ENCODE measurements around the gene FSIP1.

FSIP1 gene

GRCh38 chr15:39578851-39579486 is 203.7 kb downstream of the FSIP1 start:
- in situ Hi-C loops (cut with MboI; ENCODE audit: low sequenced_read_pairs), result loop anchor here (5.0 to 25.0 kb wide), 2 partner anchors 107 to 417 kb away; no protein-coding TSS in a partner anchor

- in situ Hi-C loops (cut with MboI; ENCODE audit: low sequenced_read_pairs), result loop anchor here (5.0 to 25.0 kb wide), 2 partner anchors 103 to 413 kb away; no protein-coding TSS in a partner anchor
These were observed 207.5 kb downstream of the FSIP1 start for GRCh38 chr15:39575180-39575579.

- in situ Hi-C loops (cut with MboI; ENCODE audit: low sequenced_read_pairs), result no loop called here
These were observed 208.2 kb downstream of the FSIP1 start for GRCh38 chr15:39574427-39574826.

- in situ Hi-C loops (cut with MboI; ENCODE audit: low sequenced_read_pairs), result no loop called here
These were observed 208.8 kb downstream of the FSIP1 start for GRCh38 chr15:39573844-39574243.

DNA sequence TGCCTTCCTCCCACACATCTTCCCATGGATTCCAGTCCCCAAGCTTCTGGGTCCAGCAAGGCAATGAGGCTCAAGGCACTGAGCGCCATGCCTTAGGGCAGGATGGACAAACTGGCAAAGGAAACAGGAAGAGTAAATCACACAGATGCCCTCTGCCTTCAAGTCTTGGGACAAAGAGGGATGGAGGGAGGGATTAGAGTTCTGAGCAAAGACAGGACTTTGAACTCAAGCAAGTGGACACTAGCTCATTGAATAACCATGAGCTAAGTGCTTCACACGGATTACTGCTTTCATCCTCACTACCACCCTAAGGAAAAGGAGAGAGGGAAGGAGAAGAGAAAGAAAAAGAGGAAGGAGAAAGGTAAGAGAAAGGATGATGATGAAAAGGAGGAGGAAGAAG is 209.4 kb downstream of the FSIP1 start:
- in situ Hi-C loops (cut with MboI; ENCODE audit: low sequenced_read_pairs), result no loop called here

- in situ Hi-C loops (cut with MboI; ENCODE audit: low sequenced_read_pairs), result no loop called here
These were observed 216.8 kb downstream of the FSIP1 start for GRCh38 chr15:39565851-39566250.

DNA sequence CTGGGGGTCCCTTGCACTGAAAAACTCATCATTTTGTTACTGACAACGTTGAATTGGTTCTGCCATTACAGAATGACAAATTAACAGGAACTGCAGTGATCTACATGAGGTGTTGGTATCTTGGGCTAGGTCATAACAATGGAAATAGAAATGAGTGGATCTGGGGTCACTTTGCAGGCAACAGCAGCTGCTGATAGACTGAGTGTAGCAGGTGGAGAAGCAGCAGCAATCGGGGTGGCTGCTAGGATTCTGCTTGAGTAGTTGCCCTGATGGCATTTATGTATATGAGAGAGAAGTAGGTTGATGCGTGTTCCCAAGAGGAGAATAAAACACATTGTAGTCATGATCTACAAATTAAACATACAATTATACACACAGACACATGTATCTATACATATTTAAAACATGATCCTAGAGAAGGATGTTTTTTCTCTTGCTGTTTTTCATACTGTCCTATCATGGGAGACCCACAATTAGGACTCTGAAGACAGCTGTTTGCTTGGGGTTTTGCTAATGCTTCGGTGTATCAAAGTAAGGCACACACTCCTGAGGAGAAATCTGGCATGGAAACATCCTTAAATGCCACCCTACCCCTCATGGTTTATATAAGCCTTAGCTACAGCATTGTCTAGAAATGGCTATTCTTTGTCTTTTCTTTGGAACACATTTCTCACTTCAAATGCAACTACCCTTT is 217.5 kb downstream of the FSIP1 start:
- in situ Hi-C loops (cut with MboI; ENCODE audit: low sequenced_read_pairs), result no loop called here

DNA sequence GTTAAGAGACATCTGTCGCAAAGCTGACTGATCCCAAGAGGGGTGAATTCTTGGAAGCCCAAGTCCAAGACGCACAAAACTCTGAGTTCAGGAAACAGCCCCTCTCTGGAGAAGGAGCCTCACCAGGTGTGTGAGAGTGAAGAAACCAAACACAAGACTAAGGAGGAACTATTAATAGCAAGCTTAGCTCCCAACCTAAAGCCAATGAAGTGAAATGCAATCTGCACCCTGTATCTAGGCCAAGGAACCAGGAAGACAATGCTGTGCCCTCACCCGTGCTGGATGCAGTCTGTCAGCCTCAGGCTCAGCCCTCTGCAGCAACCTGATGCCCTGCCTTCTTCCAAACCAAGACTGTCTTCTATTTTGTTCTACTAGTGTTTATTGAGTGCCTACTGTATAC is 224.2 kb downstream of the FSIP1 start:
- in situ Hi-C loops (cut with MboI; ENCODE audit: low sequenced_read_pairs), result no loop called here

DNA sequence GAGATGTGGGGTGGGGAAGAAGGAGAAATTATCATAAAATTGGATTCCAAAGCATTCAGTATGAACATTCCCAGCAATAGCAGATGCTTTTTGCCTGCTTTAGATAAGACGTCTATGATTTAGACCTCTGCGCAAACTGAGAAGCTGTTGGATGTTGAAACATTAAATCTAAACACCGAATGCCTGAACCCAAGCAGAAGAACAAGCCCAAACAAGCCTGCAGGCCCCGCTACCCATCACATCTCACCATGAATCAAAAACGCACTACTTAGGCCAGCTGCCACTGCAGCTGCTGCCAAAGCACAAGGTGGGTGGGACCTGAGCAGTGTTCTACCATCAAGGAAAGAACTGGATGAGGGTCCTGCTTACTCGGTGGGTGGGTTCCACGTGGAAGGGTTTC is 226.2 kb downstream of the FSIP1 start:
- in situ Hi-C loops (cut with MboI; ENCODE audit: low sequenced_read_pairs), result no loop called here

DNA sequence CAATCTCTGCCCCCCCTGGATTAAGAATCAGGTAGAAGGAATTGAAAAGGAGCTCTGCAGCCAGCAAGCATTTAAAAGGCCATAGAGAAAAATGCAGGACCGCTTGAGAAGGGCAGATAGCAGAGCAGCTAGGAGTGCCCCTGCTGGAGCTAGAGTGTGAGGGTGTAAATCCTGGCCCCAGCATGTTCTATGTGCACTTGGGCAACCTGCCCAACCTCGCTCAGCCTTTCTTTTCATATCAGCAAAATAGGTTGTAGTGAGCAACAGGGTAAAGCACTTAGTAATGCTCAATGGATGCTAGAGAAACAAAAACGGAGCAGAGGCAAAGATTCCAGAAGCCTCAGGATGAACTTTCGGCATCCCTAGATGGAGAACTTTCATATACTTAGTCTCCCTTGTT is 226.8 kb downstream of the FSIP1 start:
- in situ Hi-C loops (cut with MboI; ENCODE audit: low sequenced_read_pairs), result no loop called here

GRCh38 chr15:39554746-39555387 is 227.8 kb downstream of the FSIP1 start:
- in situ Hi-C loops (cut with MboI; ENCODE audit: low sequenced_read_pairs), result no loop called here

GRCh38 chr15:39553947-39554693 is 228.5 kb downstream of the FSIP1 start:
- in situ Hi-C loops (cut with MboI; ENCODE audit: low sequenced_read_pairs), result no loop called here

GRCh38 chr15:39552556-39552955 is 230.1 kb downstream of the FSIP1 start:
- in situ Hi-C loops (cut with MboI; ENCODE audit: low sequenced_read_pairs), result no loop called here

DNA sequence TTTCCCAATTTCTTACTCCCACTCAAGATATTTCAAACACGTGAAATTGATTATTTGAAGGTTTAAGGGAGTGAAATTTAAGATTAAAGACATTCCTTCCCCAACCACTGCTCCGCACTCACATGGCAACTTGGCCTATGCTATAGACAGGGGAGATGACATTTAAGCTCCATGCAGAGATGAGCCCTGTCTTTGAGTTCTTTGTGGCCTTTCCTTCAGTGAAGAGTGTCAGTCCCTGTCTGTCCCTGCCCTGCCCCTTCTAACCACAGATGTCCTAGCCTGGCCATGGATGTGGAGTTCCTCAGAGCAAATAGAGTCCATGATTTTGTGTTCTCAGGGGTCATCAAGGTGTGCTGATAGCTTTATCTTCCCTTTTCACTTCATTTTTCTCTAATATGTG is 231.2 kb downstream of the FSIP1 start:
- in situ Hi-C loops (cut with MboI; ENCODE audit: low sequenced_read_pairs), result no loop called here
